Measurements from ENCODE around the gene MIA.

MIA gene

DNA sequence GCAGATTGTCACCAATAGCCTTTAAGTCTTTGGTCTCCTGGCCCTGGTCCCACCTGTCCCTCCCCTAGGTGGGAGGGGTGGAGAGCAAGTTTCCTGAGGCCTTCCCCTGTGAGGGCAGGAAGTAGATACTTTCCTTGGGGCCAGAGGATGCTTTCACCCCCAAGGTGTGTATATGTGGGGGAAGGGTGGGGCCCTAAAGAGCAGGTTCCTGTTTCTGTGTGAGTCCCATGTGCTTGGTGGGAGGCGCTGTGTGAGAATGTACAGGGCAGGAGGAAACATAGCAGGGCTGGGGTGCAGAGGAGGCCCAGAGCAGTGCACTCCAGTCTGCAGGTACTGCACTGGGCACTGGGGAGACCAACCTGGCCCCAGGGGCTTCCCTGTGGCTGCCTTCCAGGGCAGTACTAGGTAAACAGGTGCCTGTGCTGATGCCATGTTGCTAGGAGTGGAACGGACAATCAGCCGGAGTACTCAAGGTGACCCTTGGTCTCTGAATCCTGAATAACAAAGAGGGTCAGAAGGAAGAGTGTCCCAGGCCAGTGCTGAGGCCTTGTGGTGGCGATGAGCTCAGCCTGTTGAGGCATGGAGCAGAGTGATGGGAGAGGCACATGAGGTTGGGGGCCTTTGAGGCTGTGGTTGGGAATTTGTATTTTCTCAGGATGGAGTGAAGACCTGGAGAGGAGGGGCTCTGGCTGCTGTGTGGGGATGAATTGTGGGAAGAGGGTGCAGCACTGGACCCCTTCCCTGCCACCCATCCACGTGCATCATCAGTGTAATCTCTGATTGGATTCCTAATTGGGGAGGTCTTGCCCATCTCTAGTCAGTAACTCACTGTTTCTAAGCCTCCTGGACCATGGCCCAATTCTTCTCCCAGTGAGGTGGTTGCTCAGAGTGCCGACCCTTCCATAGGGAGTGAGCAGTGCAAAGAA, 28.8 kb downstream of the MIA start:
- ChIA-PET POLR2A (interaction anchor here (1.0 to 8.6 kb wide), 4 partner anchors 26 to 87 kb away, joined by 3 to 86 read pairs (median 30); partner anchors contain the start of genes ACTMAP, COQ8B, ITPKC and RAB4B), CTCF (interaction anchor here (0.6 to 5.6 kb wide), 11 partner anchors 8 to 507 kb away, joined by 3 to 77 read pairs (median 4); no protein-coding TSS in a partner anchor)
- Histone ChIP-seq H3K9me3 (ENCODE audit: control insufficient read depth, insufficient read depth, low read depth, low read length) (no peaks in the 10 kb centered on the region), H3K27ac (ENCODE audit: extremely low read depth, low read depth, low read length) (peak overlapping the region; percentile 67), H3K36me3 (ENCODE audit: control insufficient read depth in 2 of 2, insufficient read depth in 1 of 2, low read length in 2 of 2) (peaks cover 55 to 74% of the 10 kb centered on the region in 2 experiments), H3K4me3 (ENCODE audit: low read depth, low read length) (no peak overlapping the region), H3K4me1 (ENCODE audit: control insufficient read depth, insufficient read depth, low read length) (peaks cover 77% of the 10 kb centered on the region)
- TF ChIP-seq ZNF341 (tag by site-specific recombination; IDR thresholded peaks at IDR 0.05; ENCODE audit: low read depth) (no peak), WT1 (tag by site-specific recombination; IDR thresholded peaks at IDR 0.05) (no peak), ZBTB17 (tag by site-specific recombination; IDR thresholded peaks at IDR 0.05) (peak; percentile 28; the same call in 1 of the 2 replicates), ZXDB (tag by site-specific recombination; IDR thresholded peaks at IDR 0.05) (no peak), ZNF324 (tag by site-specific recombination; IDR thresholded peaks at IDR 0.05) (no peak), ZNF335 (tag by site-specific recombination; conservative IDR thresholded peaks at IDR 0.05) (peak; percentile 41; the same call in 1 of the 2 replicates), ZNF23 (tag by site-specific recombination; IDR thresholded peaks at IDR 0.05; ENCODE audit: borderline replicate concordance) (no peak), SCRT1 (tag by site-specific recombination; IDR thresholded peaks at IDR 0.05; ENCODE audit: borderline replicate concordance) (0 out of 2 replicates have a peak, but pooled peaks have one; percentile 49), ZBTB26 (tag by site-specific recombination; optimal IDR thresholded peaks at IDR 0.05) (no peak), ZNF610 (tag by site-specific recombination; IDR thresholded peaks at IDR 0.05; ENCODE audit: borderline replicate concordance) (no peak), ZEB2 (tag by site-specific recombination; IDR thresholded peaks at IDR 0.05) (no peak), ZNF596 (tag by site-specific recombination; IDR thresholded peaks at IDR 0.05) (no peak), SP3 (tag by site-specific recombination; IDR thresholded peaks at IDR 0.05) (peak; percentile 80), SCRT2 (tag by site-specific recombination; IDR thresholded peaks at IDR 0.05) (peak; percentile 88), ZNF701 (tag by site-specific recombination; IDR thresholded peaks at IDR 0.05) (no peak), ZNF521 (tag by site-specific recombination; IDR thresholded peaks at IDR 0.05) (no peak), ZNF169 (tag by site-specific recombination; IDR thresholded peaks at IDR 0.05) (no peak), GLI4 (tag by site-specific recombination; IDR thresholded peaks at IDR 0.05) (no peak), ZBTB21 (tag by site-specific recombination; IDR thresholded peaks at IDR 0.05) (0 out of 2 replicates have a peak, but pooled peaks have one; percentile 3), ZNF544 (tag by site-specific recombination; IDR thresholded peaks at IDR 0.05) (no peak), ZNF221 (tag by site-specific recombination; IDR thresholded peaks at IDR 0.05; ENCODE audit: borderline replicate concordance) (no peak), SP2 (tag by site-specific recombination; IDR thresholded peaks at IDR 0.05) (peak; percentile 74), ZNF132 (tag by site-specific recombination; IDR thresholded peaks at IDR 0.05; ENCODE audit: borderline replicate concordance) (no peak), ZNF248 (tag by site-specific recombination; IDR thresholded peaks at IDR 0.05) (no peak), ZNF223 (tag by site-specific recombination; IDR thresholded peaks at IDR 0.05) (no peak), ZNF202 (tag by site-specific recombination; IDR thresholded peaks at IDR 0.05; ENCODE audit: borderline replicate concordance) (no peak), ZFHX2 (tag by site-specific recombination; conservative IDR thresholded peaks at IDR 0.05) (no peak), ZNF302 (tag by site-specific recombination; IDR thresholded peaks at IDR 0.05; ENCODE audit: low read depth) (no peak)
- TF ChIP-seq, protein P1, sequence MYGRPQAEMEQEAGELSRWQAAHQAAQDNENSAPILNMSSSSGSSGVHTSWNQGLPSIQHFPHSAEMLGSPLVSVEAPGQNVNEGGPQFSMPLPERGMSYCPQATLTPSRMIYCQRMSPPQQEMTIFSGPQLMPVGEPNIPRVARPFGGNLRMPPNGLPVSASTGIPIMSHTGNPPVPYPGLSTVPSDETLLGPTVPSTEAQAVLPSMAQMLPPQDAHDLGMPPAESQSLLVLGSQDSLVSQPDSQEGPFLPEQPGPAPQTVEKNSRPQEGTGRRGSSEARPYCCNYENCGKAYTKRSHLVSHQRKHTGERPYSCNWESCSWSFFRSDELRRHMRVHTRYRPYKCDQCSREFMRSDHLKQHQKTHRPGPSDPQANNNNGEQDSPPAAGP (tag by site-specific recombination; IDR thresholded peaks at IDR 0.05), result peak; percentile 59; the same call in 1 of the 2 replicates
- TF ChIP-seq, protein P2, sequence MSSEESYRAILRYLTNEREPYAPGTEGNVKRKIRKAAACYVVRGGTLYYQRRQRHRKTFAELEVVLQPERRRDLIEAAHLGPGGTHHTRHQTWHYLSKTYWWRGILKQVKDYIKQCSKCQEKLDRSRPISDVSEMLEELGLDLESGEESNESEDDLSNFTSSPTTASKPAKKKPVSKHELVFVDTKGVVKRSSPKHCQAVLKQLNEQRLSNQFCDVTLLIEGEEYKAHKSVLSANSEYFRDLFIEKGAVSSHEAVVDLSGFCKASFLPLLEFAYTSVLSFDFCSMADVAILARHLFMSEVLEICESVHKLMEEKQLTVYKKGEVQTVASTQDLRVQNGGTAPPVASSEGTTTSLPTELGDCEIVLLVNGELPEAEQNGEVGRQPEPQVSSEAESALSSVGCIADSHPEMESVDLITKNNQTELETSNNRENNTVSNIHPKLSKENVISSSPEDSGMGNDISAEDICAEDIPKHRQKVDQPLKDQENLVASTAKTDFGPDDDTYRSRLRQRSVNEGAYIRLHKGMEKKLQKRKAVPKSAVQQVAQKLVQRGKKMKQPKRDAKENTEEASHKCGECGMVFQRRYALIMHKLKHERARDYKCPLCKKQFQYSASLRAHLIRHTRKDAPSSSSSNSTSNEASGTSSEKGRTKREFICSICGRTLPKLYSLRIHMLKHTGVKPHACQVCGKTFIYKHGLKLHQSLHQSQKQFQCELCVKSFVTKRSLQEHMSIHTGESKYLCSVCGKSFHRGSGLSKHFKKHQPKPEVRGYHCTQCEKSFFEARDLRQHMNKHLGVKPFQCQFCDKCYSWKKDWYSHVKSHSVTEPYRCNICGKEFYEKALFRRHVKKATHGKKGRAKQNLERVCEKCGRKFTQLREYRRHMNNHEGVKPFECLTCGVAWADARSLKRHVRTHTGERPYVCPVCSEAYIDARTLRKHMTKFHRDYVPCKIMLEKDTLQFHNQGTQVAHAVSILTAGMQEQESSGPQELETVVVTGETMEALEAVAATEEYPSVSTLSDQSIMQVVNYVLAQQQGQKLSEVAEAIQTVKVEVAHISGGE (tag by site-specific recombination; conservative IDR thresholded peaks at IDR 0.05; ENCODE audit: low read depth), result no peak
- TF ChIP-seq, protein P3, sequence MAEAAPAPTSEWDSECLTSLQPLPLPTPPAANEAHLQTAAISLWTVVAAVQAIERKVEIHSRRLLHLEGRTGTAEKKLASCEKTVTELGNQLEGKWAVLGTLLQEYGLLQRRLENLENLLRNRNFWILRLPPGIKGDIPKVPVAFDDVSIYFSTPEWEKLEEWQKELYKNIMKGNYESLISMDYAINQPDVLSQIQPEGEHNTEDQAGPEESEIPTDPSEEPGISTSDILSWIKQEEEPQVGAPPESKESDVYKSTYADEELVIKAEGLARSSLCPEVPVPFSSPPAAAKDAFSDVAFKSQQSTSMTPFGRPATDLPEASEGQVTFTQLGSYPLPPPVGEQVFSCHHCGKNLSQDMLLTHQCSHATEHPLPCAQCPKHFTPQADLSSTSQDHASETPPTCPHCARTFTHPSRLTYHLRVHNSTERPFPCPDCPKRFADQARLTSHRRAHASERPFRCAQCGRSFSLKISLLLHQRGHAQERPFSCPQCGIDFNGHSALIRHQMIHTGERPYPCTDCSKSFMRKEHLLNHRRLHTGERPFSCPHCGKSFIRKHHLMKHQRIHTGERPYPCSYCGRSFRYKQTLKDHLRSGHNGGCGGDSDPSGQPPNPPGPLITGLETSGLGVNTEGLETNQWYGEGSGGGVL (tag by site-specific recombination; IDR thresholded peaks at IDR 0.05), result peak; percentile 66
